NB4 (cell line): ENCODE data around the gene XKR7.

Experiments used
- DNase-seq: peaks from one replicate; pipeline ENCODE4 v3.0.0; 2010; ENCODE audit warnings: low read depth
- H3K4me3 ChIP-seq: one replicate; pipeline ENCODE4 v1.5.1; 2011; ENCODE audit warnings: mild to moderate bottlenecking, low read depth, low read length, moderate library complexity
- CTCF ChIP-seq: IDR thresholded peaks from one replicate; pipeline ENCODE4 v1.5.1; 2012; ENCODE audit warnings: low read depth, low read length
- MAX ChIP-seq: IDR thresholded peaks from 2 replicates; pipeline ENCODE4 v1.6.1; 2011; ENCODE audit warnings: low read depth, low read length
- MYC ChIP-seq: IDR thresholded peaks from 2 replicates; pipeline ENCODE4 v1.6.1; 2011; ENCODE audit warnings: low read depth, low read length
- POLR2A ChIP-seq: IDR thresholded peaks from 2 replicates; pipeline ENCODE4 v1.6.1; 2011; ENCODE audit warnings: mild to moderate bottlenecking; ENCODE audit not compliant: insufficient read length; ENCODE audit errors: extremely low read depth

Gene XKR7

GRCh38 chr20:31990641-31991338 is 22.8 kb downstream of the XKR7 start:
- DNase-seq, result no peak
- TF ChIP-seq MAX (no peak), CTCF (no peak), POLR2A (no peak), MYC (no peak)
- no peak overlapping the region for H3K4me3 ChIP-seq

- TF ChIP-seq POLR2A, result no peak
- no peak for TF ChIP-seq CTCF
- no peak for TF ChIP-seq MAX
- TF ChIP-seq MYC, result no peak
- DNase-seq, result no peak
- H3K4me3 ChIP-seq, result no peak overlapping the region
Measured at GRCh38 chr20:31991339-31991705, 23.4 kb downstream of the XKR7 start.

GRCh38 chr20:31992086-31992485 is 24.1 kb downstream of the XKR7 start:
- TF ChIP-seq MAX (no peak), MYC (no peak)
- no peak overlapping the region for H3K4me3 ChIP-seq
- no peak for DNase-seq

- DNase-seq, result no peak
- TF ChIP-seq POLR2A (no peak), CTCF (no peak), MAX (no peak), MYC (no peak)
- H3K4me3 ChIP-seq, result no peak overlapping the region
Measured at GRCh38 chr20:31996996-31997395, 29.0 kb downstream of the XKR7 start.

GRCh38 chr20:31998246-31998645 is 30.3 kb downstream of the XKR7 start:
- H3K4me3 ChIP-seq, result no peak overlapping the region
- TF ChIP-seq CTCF, result no peak
- no peak for TF ChIP-seq POLR2A
- TF ChIP-seq MAX, result no peak
- TF ChIP-seq MYC, result no peak
- DNase-seq, result no peak

GRCh38 chr20:32003325-32003724 is 35.4 kb downstream of the XKR7 start:
- H3K4me3 ChIP-seq, result no peak overlapping the region
- DNase-seq, result peak; percentile 23
- TF ChIP-seq CTCF (no peak), MAX (no peak), POLR2A (no peak), MYC (no peak)
